Measurements from ENCODE around the gene LIMA1. TPM values are rescaled to one million over a fixed set of nuclear protein-coding genes. Genes with fewer than 3 reads are reported as not detected.

The LIMA1 gene
- total RNA-seq, 2 experiments from 2014 or later, result 6.2 to 20.4 TPM

DNA sequence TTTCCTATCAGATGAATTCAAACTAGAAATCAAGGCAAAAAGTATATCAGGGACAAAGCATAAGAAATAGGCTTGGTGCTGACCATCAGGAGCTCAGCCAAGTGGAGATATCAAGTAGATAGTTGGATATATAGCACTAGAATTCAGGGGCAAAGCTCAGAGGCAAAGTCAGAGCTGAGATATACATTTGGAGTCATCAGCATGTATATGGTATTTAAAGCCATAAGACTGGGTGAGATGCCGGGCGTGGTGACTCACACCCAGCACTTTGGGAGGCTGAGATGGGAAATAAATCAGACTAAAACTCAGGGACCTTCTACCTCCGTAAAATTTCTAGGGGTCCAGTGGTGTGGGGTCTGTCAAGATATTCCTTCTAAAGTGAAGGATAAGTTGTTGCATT lies 38.9 kb upstream of the LIMA1 start:
- Histone ChIP-seq H3K36me3 (ENCODE audit: insufficient read depth, low read length) (no peaks in the 10 kb centered on the region), H3K9me2 (ENCODE audit: insufficient read depth, low read length) (no peaks in the 10 kb centered on the region), H3K4me3 (ENCODE audit: low read depth, low read length, poor library complexity, severe bottlenecking) (no peak overlapping the region), H3K79me2 (ENCODE audit: insufficient read depth, low read depth, low read length) (no peaks in the 10 kb centered on the region), H3K27ac (ENCODE audit: low read depth, low read length, poor library complexity, severe bottlenecking) (no peak overlapping the region), H3K4me2 (ENCODE audit: low read length) (no peak overlapping the region), H3K4me1 (ENCODE audit: insufficient read depth, low read length, poor library complexity, severe bottlenecking) (no peaks in the 10 kb centered on the region), H2AFZ (ENCODE audit: low read length) (no peak overlapping the region), H3K9me3 (ENCODE audit: low read length) (no peaks in the 10 kb centered on the region), H4K20me1 (ENCODE audit: insufficient read depth, low read length) (no peaks in the 10 kb centered on the region)
- ChIA-PET CTCF (ENCODE audit: unreplicated experiment) (no interaction called here), POLR2A (no interaction called here)
- DNase-seq (ENCODE audit: low spot score), result no peak
- TF ChIP-seq CTCF (conservative IDR thresholded peaks at IDR 0.05; ENCODE audit: low read length) (no peak), EZH2phosphoT487 (IDR thresholded peaks at IDR 0.05; ENCODE audit: borderline replicate concordance, low read depth, low read length) (no peak)
- BruUV-seq (replicated peaks), result no TSS peak
- intact Hi-C loops (cut with micrococcal nuclease; ENCODE audit: unreplicated experiment), result no loop called here

DNA sequence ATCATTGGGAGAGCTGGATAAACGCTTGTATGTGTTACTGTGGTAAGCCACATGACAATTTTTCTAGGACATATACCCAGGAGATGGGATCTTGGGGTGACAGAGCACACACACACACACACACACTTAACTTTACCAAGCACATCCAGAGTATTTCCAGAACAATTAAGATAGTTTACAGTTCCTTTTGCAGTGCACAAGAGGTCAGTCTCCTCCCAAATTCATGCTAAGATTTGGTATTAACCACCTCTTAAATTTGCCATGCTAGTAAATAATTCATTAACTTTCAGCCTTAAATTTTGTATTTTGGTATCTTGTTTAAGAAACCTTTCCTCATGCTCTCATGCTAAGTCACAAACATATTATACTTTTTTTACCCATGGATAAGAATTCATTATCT lies 33.9 kb upstream of the LIMA1 start:
- ChIA-PET CTCF (ENCODE audit: unreplicated experiment) (no interaction called here), POLR2A (interaction anchor here (0.6 to 0.7 kb wide), 2 partner anchors 50 to 167 kb away, joined by 3 to 5 read pairs; no protein-coding TSS in a partner anchor)
- H3K9me2 ChIP-seq (ENCODE audit: insufficient read depth, low read length), result no peaks in the 10 kb centered on the region
- no peak for DNase-seq (ENCODE audit: low spot score)
- no peaks in the 10 kb centered on the region for H3K4me1 ChIP-seq (ENCODE audit: insufficient read depth, low read length, poor library complexity, severe bottlenecking)
- H3K79me2 ChIP-seq (ENCODE audit: insufficient read depth, low read depth, low read length), result no peaks in the 10 kb centered on the region
- intact Hi-C loops (cut with micrococcal nuclease; ENCODE audit: unreplicated experiment), result no loop called here
- TF ChIP-seq EZH2phosphoT487 (IDR thresholded peaks at IDR 0.05; ENCODE audit: borderline replicate concordance, low read depth, low read length) (no peak), CTCF (conservative IDR thresholded peaks at IDR 0.05; ENCODE audit: low read length) (no peak)
- H2AFZ ChIP-seq (ENCODE audit: low read length), result no peak overlapping the region
- H3K4me2 ChIP-seq (ENCODE audit: low read length), result no peak overlapping the region
- H3K27ac ChIP-seq (ENCODE audit: low read depth, low read length, poor library complexity, severe bottlenecking), result no peak overlapping the region
- H3K36me3 ChIP-seq (ENCODE audit: insufficient read depth, low read length), result no peaks in the 10 kb centered on the region
- no peaks in the 10 kb centered on the region for H3K9me3 ChIP-seq (ENCODE audit: low read length)
- H4K20me1 ChIP-seq (ENCODE audit: insufficient read depth, low read length), result no peaks in the 10 kb centered on the region
- BruUV-seq (replicated peaks), result no TSS peak
- H3K4me3 ChIP-seq (ENCODE audit: low read depth, low read length, poor library complexity, severe bottlenecking), result no peak overlapping the region

DNA sequence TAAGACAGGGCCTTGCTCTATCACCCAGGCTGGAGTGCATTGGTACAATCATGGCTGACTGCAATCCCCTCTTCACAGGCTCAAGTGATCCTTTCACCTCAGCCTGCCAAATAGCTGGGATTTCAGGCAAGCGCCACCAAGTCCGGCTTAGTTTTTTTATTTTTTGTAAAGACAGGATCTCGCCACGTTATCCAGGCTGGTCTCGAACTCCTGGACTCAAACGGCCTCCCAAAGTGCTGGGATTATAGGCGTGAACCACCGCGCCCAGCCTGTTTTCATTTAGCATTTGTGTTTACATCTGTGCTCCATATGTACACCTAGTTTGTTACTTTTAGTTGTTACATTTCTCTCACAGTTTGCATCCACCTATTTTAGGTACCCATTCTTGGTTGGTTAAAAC lies 32.5 kb upstream of the LIMA1 start:
- CTCF ChIA-PET (ENCODE audit: unreplicated experiment), result interaction anchor here (0.6 kb wide), 1 partner anchor 24 kb away, joined by 3 read pairs; no protein-coding TSS in a partner anchor
- Histone ChIP-seq H4K20me1 (ENCODE audit: insufficient read depth, low read length) (no peaks in the 10 kb centered on the region), H3K36me3 (ENCODE audit: insufficient read depth, low read length) (no peaks in the 10 kb centered on the region), H3K27ac (ENCODE audit: low read depth, low read length, poor library complexity, severe bottlenecking) (no peak overlapping the region), H3K4me1 (ENCODE audit: insufficient read depth, low read length, poor library complexity, severe bottlenecking) (no peaks in the 10 kb centered on the region), H3K9me3 (ENCODE audit: low read length) (no peaks in the 10 kb centered on the region), H3K9me2 (ENCODE audit: insufficient read depth, low read length) (no peaks in the 10 kb centered on the region), H3K4me3 (ENCODE audit: low read depth, low read length, poor library complexity, severe bottlenecking) (no peak overlapping the region), H3K79me2 (ENCODE audit: insufficient read depth, low read depth, low read length) (no peaks in the 10 kb centered on the region), H2AFZ (ENCODE audit: low read length) (no peak overlapping the region), H3K4me2 (ENCODE audit: low read length) (no peak overlapping the region)
- BruUV-seq (replicated peaks), result no TSS peak
- TF ChIP-seq CTCF (conservative IDR thresholded peaks at IDR 0.05; ENCODE audit: low read length), result no peak
- TF ChIP-seq EZH2phosphoT487 (IDR thresholded peaks at IDR 0.05; ENCODE audit: borderline replicate concordance, low read depth, low read length), result no peak
- intact Hi-C loops (cut with micrococcal nuclease; ENCODE audit: unreplicated experiment), result no loop called here
- POLR2A ChIA-PET, result no interaction called here
- DNase-seq (ENCODE audit: low spot score), result no peak
